MCF 10A (cell line): ENCODE results near the gene C2orf81. TPM values are rescaled to one million over a fixed set of nuclear protein-coding genes. Genes with fewer than 3 reads are reported as not detected.

Experiments used
- BruUV-seq: library from RNA; stranded (reverse); fragments of 400-500 nt; replicated peaks from 2 replicates; lab custom pipeline; 2021; lab: Mats Ljungman, UMichigan
- CTCF ChIA-PET: fragments of 300-600 bp; sonication (Branson Sonifier 250); formaldehyde crosslinking; extraction: SDS; loops from one replicate; lab custom pipeline; 2021; ENCODE audit warnings: antibody characterized with exemption, inconsistent platforms; lab: Yijun Ruan, JAX
- POLR2A ChIA-PET: fragments of 300-600, 350-650 bp; sonication (Branson Sonifier 250); formaldehyde crosslinking; extraction: SDS; loops from one replicate; lab custom pipeline; 2020; ENCODE audit warnings: antibody characterized with exemption, inconsistent platforms; lab: Yijun Ruan, JAX
- DNase-seq: peaks from one replicate; pipeline ENCODE4 v3.0.0-alpha.2; 2018; ENCODE audit not compliant: unreplicated experiment
- H3K27ac Mint-ChIP-seq: one replicate; pipeline ENCODE4 v1.8.0; 2022; ENCODE audit warnings: mild to moderate bottlenecking, low read depth, mixed read lengths; ENCODE audit not compliant: unreplicated experiment
- H3K27me3 Mint-ChIP-seq: one replicate; pipeline ENCODE4 v1.8.0; 2022; ENCODE audit warnings: mixed read lengths; ENCODE audit not compliant: insufficient read depth, unreplicated experiment
- H3K36me3 Mint-ChIP-seq: one replicate; pipeline ENCODE4 v1.8.0; 2022; ENCODE audit warnings: mild to moderate bottlenecking, moderate library complexity, mixed read lengths; ENCODE audit not compliant: insufficient read depth, unreplicated experiment
- H3K4me1 Mint-ChIP-seq: one replicate; pipeline ENCODE4 v1.8.0; 2022; ENCODE audit warnings: mixed read lengths; ENCODE audit not compliant: insufficient read depth, unreplicated experiment
- H3K4me3 Mint-ChIP-seq: one replicate; pipeline ENCODE4 v1.8.0; 2022; ENCODE audit warnings: mild to moderate bottlenecking, moderate library complexity, mixed read lengths; ENCODE audit not compliant: unreplicated experiment
- H3K9me3 Mint-ChIP-seq: one replicate; pipeline ENCODE4 v1.8.0; 2022; ENCODE audit warnings: mixed read lengths; ENCODE audit not compliant: unreplicated experiment
- CTCF ChIP-seq: fragments of 200-600 bp; IDR thresholded peaks from one replicate; pipeline ENCODE4 v1.8.0; 2022; ENCODE audit warnings: antibody characterized with exemption, mild to moderate bottlenecking; ENCODE audit not compliant: unreplicated experiment
- intact Hi-C: fragments of 100-400 bp; cut with micrococcal nuclease; formaldehyde crosslinking; loops from 2 replicates; pipeline ENCODE4 v1.14.1; 2022
- total RNA-seq: library from RNA; stranded (reverse); gene quantifications from 2 replicates; pipeline ENCODE4 v1.2.3, GENCODE V29; 2022

The C2orf81 gene
- total RNA-seq, 1 experiment from 2014 or later: 5.6 TPM

- TF ChIP-seq CTCF: no peak
- Mint-ChIP-seq H3K36me3 (no peaks in the 10 kb centered on the region), H3K4me3 (no peak overlapping the region), H3K4me1 (peaks cover 7% of the 10 kb centered on the region), H3K9me3 (peaks cover 5% of the 10 kb centered on the region), H3K27me3 (no peaks in the 10 kb centered on the region), H3K27ac (no peak overlapping the region)
- intact Hi-C loops: no loop called here
- CTCF ChIA-PET: interaction anchor here (0.6 to 0.7 kb wide), 2 partner anchors 48 to 237 kb away, joined by 3 read pairs; no protein-coding TSS in a partner anchor
- BruUV-seq: no TSS peak
- no peak for DNase-seq
- POLR2A ChIA-PET: interaction anchor here (0.5 kb wide), 1 partner anchor 13 kb away, joined by 3 read pairs; no protein-coding TSS in a partner anchor
Measured at GRCh38 chr2:74407682-74408081, 13.7 kb downstream of the C2orf81 start.

GRCh38 chr2:74406035-74406434 is 15.4 kb downstream of the C2orf81 start:
- peaks cover 7% of the 10 kb centered on the region for H3K4me1 Mint-ChIP-seq
- no TSS peak for BruUV-seq
- H3K27me3 Mint-ChIP-seq: no peaks in the 10 kb centered on the region
- H3K9me3 Mint-ChIP-seq: peaks cover 5% of the 10 kb centered on the region
- intact Hi-C loops: no loop called here
- TF ChIP-seq CTCF: no peak
- H3K27ac Mint-ChIP-seq: no peak overlapping the region
- no peaks in the 10 kb centered on the region for H3K36me3 Mint-ChIP-seq
- DNase-seq: no peak
- no peak overlapping the region for H3K4me3 Mint-ChIP-seq
- CTCF ChIA-PET: interaction anchor here (0.6 kb wide), 1 partner anchor 15 kb away, joined by 3 read pairs; no protein-coding TSS in a partner anchor
- POLR2A ChIA-PET: no interaction called here

GRCh38 chr2:74401891-74402290 is 19.5 kb downstream of the C2orf81 start:
- BruUV-seq: no TSS peak
- Mint-ChIP-seq H3K27ac (no peak overlapping the region), H3K4me1 (peaks cover 10% of the 10 kb centered on the region), H3K27me3 (no peaks in the 10 kb centered on the region), H3K9me3 (no peaks in the 10 kb centered on the region), H3K36me3 (no peaks in the 10 kb centered on the region), H3K4me3 (no peak overlapping the region)
- no peak for TF ChIP-seq CTCF
- intact Hi-C loops: loop anchor here (2.0 kb wide), 1 partner anchor 151 kb away; no protein-coding TSS in a partner anchor
- DNase-seq: no peak
- CTCF ChIA-PET: interaction anchor here (0.6 to 1.6 kb wide), 5 partner anchors 9 to 250 kb away, joined by 3 to 6 read pairs (median 4); no protein-coding TSS in a partner anchor
- POLR2A ChIA-PET: interaction anchor here (0.6 to 1.8 kb wide), 2 partner anchors 10 to 323 kb away, joined by 3 to 7 read pairs; no protein-coding TSS in a partner anchor

GRCh38 chr2:74399785-74400184 is 21.6 kb downstream of the C2orf81 start:
- BruUV-seq: no TSS peak
- H3K9me3 Mint-ChIP-seq: no peaks in the 10 kb centered on the region
- H3K36me3 Mint-ChIP-seq: no peaks in the 10 kb centered on the region
- intact Hi-C loops: loop anchor here (2.0 kb wide), 1 partner anchor 149 kb away; no protein-coding TSS in a partner anchor
- H3K27me3 Mint-ChIP-seq: no peaks in the 10 kb centered on the region
- no peak overlapping the region for H3K4me3 Mint-ChIP-seq
- H3K27ac Mint-ChIP-seq: no peak overlapping the region
- peak; percentile 50 for DNase-seq
- peak; percentile 59 for TF ChIP-seq CTCF
- ChIA-PET POLR2A (no interaction called here), CTCF (interaction anchor here (0.7 to 1.1 kb wide), 4 partner anchors 9 to 572 kb away, joined by 3 to 6 read pairs (median 3); no protein-coding TSS in a partner anchor)
- H3K4me1 Mint-ChIP-seq: peaks cover 4% of the 10 kb centered on the region
